Karpas-422 (cell line): Measurements from ENCODE around the gene DCBLD1. TPM values are rescaled to one million over a fixed set of nuclear protein-coding genes. Genes with fewer than 3 reads are reported as not detected.

Experiments
- DNase-seq: peaks from one replicate; pipeline ENCODE4 v3.0.0-alpha.2; 2015
- H2AFZ ChIP-seq: fragments of 200-600 bp; sonication (generic); 2 replicates; pipeline ENCODE4 v1.6.1; 2014; ENCODE audit warnings: antibody characterized with exemption, low read length, mixed read lengths
- H3K27ac ChIP-seq: fragments of 200-600 bp; sonication (generic); 2 replicates; pipeline ENCODE4 v1.5.1; 2014; ENCODE audit warnings: mild to moderate bottlenecking, low read length, moderate library complexity
- H3K27me3 ChIP-seq: fragments of 200-600 bp; sonication (generic); 2 replicates; pipeline ENCODE4 v1.6.1; 2014; ENCODE audit warnings: low read length, mixed read lengths
- H3K36me3 ChIP-seq: fragments of 200-600 bp; sonication (generic); 2 replicates; pipeline ENCODE4 v1.6.1; 2014; ENCODE audit warnings: low read length, mixed read lengths; ENCODE audit not compliant: insufficient read depth
- H3K4me1 ChIP-seq: fragments of 200-600 bp; sonication (generic); 2 replicates; pipeline ENCODE4 v1.6.1; 2014; ENCODE audit warnings: mild to moderate bottlenecking, low read length, mixed read lengths
- H3K4me2 ChIP-seq: fragments of 200-600 bp; sonication (generic); 2 replicates; pipeline ENCODE4 v1.6.1; 2014; ENCODE audit warnings: low read length, low read depth, mild to moderate bottlenecking; ENCODE audit not compliant: poor library complexity, severe bottlenecking
- H3K4me3 ChIP-seq: fragments of 200-600 bp; sonication (generic); 2 replicates; pipeline ENCODE4 v1.5.1; 2014; ENCODE audit warnings: mild to moderate bottlenecking, antibody characterized with exemption, low read length, mixed read lengths
- H3K79me2 ChIP-seq: fragments of 200-600 bp; sonication (generic); 2 replicates; pipeline ENCODE4 v1.6.1; 2014; ENCODE audit warnings: mild to moderate bottlenecking, low read length, mixed read lengths
- H3K9ac ChIP-seq: fragments of 200-600 bp; sonication (generic); 2 replicates; pipeline ENCODE4 v1.6.0; 2014; ENCODE audit warnings: low read length
- H3K9me2 ChIP-seq: fragments of 200-600 bp; sonication (generic), shearing (Covaris generic); replicated peaks from 2 replicates; pipeline ENCODE4 v1.6.0; 2014; ENCODE audit warnings: mild to moderate bottlenecking, low read length, moderate library complexity; ENCODE audit not compliant: insufficient read depth
- H3K9me3 ChIP-seq: fragments of 300-700, 200-600 bp; sonication (generic); 2 replicates; pipeline ENCODE4 v1.6.1; 2014; ENCODE audit warnings: low read length, mixed read lengths
- H4K20me1 ChIP-seq: fragments of 200-600 bp; sonication (generic); 2 replicates; pipeline ENCODE4 v1.6.1; 2014; ENCODE audit warnings: mild to moderate bottlenecking, antibody characterized with exemption, low read length, low read depth; ENCODE audit not compliant: insufficient read depth
- total RNA-seq: library from RNA; depleted of rRNA; stranded (reverse); fragments of >200 nt; shearing (Covaris generic); gene quantifications from 2 replicates; pipeline ENCODE4 v1.2.3, GENCODE V29; 2014; ENCODE audit warnings: low replicate concordance

The DCBLD1 gene
- total RNA-seq, 1 experiment from 2014 or later = not detected

DNA sequence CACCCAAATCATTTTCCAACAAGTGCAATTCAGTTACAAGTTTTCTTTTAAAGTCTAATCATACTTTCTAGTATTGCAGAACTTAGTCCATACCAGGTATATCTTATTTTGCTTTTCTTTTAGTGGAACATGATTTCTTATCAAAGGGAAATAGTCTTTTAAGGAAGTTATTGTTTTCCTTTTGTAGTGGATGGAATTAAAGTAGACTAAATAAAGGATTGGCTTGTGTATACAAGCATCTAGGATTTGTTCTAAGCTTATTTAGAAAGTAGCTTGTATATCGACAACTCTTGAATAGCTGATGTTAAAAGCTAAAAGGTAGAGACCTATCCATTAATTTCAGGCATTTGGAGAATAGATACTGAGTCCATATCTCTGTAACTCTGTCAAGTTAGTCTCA is 14.8 kb downstream of the DCBLD1 start:
- Histone ChIP-seq H3K27me3 (no peaks in the 10 kb centered on the region), H3K36me3 (no peaks in the 10 kb centered on the region), H4K20me1 (no peaks in the 10 kb centered on the region), H2AFZ (no peak overlapping the region), H3K9me2 (no peaks in the 10 kb centered on the region), H3K4me2 (no peak overlapping the region), H3K9me3 (no peaks in the 10 kb centered on the region), H3K4me3 (no peak overlapping the region), H3K4me1 (no peaks in the 10 kb centered on the region), H3K9ac (no peak overlapping the region), H3K27ac (no peak overlapping the region), H3K79me2 (no peaks in the 10 kb centered on the region)
- DNase-seq = no peak

DNA sequence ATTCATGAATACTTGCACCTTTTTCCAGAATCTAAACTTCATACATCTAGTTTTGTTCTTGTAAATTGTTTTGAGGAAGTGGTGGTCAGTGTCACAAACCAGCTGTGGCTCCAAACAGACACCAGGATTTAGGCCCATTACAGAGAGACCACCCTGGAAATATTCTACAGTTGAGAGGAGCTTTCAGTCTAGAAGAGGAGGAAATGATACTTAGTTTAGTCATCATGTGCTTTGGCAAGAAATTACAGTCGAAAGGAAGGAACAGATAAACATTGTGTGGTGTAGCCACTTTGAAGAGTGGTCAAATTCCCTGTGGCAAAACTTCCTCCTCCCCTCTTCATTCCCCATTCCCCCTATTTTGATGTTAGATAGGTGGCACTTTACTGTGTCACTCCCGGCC is 15.7 kb downstream of the DCBLD1 start:
- Histone ChIP-seq H3K79me2 (no peaks in the 10 kb centered on the region), H3K9ac (no peak overlapping the region), H2AFZ (no peak overlapping the region)

DNA sequence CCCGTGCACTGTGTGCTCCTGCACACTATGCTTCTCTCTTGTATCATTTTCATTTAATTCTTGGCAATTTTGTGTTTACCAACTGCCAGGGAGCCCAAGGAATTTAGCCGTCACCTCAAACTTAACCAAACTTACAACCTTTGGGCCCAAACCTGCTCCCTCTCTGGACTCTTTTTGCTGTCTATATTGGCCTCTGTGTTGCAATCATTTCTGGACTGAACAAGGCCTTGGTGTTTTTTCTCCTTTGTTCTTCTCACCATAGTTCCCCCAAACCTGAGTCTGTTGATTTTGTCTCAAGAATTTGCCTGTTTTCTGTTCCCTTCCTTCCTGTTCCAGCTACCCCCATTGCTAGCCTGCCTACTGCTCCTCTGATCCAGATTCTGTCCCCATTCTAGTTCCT is 19.2 kb downstream of the DCBLD1 start:
- Histone ChIP-seq H3K4me3 (no peak overlapping the region), H3K9me2 (no peaks in the 10 kb centered on the region), H3K36me3 (no peaks in the 10 kb centered on the region), H2AFZ (no peak overlapping the region), H3K9me3 (no peaks in the 10 kb centered on the region), H3K27ac (no peak overlapping the region), H4K20me1 (no peaks in the 10 kb centered on the region), H3K79me2 (no peaks in the 10 kb centered on the region), H3K4me2 (no peak overlapping the region), H3K9ac (no peak overlapping the region), H3K4me1 (no peaks in the 10 kb centered on the region), H3K27me3 (no peaks in the 10 kb centered on the region)
- no peak for DNase-seq

More for the DNA sequence above, 15.7 kb downstream of the DCBLD1 start:
- H3K4me3 ChIP-seq = no peak overlapping the region
- H3K9me2 ChIP-seq = no peaks in the 10 kb centered on the region
- no peak overlapping the region for H3K4me2 ChIP-seq
- no peak for DNase-seq
- H3K27me3 ChIP-seq = no peaks in the 10 kb centered on the region
- H4K20me1 ChIP-seq = no peaks in the 10 kb centered on the region
- H3K36me3 ChIP-seq = no peaks in the 10 kb centered on the region
- H3K9me3 ChIP-seq = no peaks in the 10 kb centered on the region
- no peaks in the 10 kb centered on the region for H3K4me1 ChIP-seq
- H3K27ac ChIP-seq = no peak overlapping the region

DNA sequence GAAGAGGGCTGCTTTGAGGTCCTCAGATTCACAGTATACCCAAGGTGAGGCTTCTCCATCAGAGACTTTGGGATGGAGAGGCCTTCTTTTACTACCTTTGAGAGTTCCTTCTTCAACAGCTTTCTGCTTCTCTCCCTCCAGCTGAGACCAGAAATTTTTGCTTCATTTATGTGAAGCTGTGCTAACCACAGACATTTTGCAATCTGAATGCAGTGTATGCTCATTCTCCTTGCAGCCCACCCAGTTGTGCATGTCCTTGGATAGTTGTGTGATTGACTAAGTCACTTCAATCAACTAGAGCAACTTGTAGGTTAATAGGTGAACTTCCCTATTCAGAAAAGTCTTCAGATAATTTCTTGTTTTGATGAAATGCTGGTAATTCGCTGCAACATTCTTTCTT is 20.1 kb downstream of the DCBLD1 start:
- Histone ChIP-seq H3K4me2 (no peak overlapping the region), H3K4me3 (no peak overlapping the region), H2AFZ (no peak overlapping the region), H3K27ac (no peak overlapping the region), H3K9me2 (no peaks in the 10 kb centered on the region), H3K36me3 (no peaks in the 10 kb centered on the region), H3K4me1 (no peaks in the 10 kb centered on the region), H4K20me1 (no peaks in the 10 kb centered on the region), H3K9me3 (no peaks in the 10 kb centered on the region), H3K27me3 (no peaks in the 10 kb centered on the region), H3K9ac (no peak overlapping the region), H3K79me2 (no peaks in the 10 kb centered on the region)
- DNase-seq = no peak

DNA sequence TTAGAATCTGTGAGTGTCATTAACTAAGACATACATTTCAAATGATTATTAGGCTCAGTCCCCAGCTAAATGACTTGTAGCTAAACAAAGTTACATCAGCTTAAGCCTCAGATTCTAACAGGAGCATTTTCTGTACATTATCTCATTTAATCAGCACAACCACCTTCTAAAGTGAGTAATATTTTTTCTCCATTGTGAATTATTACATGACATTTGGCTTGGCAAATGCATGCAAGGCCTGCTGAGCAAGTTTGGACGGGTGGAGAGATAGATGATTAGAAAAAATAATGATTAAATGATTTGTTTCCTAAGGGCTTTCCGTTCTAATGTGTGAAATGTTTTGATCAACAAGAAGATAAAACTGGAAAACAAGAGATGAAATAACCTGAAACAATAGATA is 20.7 kb downstream of the DCBLD1 start:
- no peak overlapping the region for H3K9ac ChIP-seq
- H4K20me1 ChIP-seq = no peaks in the 10 kb centered on the region
- no peak overlapping the region for H3K4me3 ChIP-seq
- H3K27ac ChIP-seq = no peak overlapping the region
- H3K27me3 ChIP-seq = no peaks in the 10 kb centered on the region
- H3K4me1 ChIP-seq = no peaks in the 10 kb centered on the region
- no peaks in the 10 kb centered on the region for H3K79me2 ChIP-seq
- no peaks in the 10 kb centered on the region for H3K36me3 ChIP-seq
- DNase-seq = no peak
- no peaks in the 10 kb centered on the region for H3K9me2 ChIP-seq
- no peaks in the 10 kb centered on the region for H3K9me3 ChIP-seq
- no peak overlapping the region for H2AFZ ChIP-seq
- H3K4me2 ChIP-seq = no peak overlapping the region

DNA sequence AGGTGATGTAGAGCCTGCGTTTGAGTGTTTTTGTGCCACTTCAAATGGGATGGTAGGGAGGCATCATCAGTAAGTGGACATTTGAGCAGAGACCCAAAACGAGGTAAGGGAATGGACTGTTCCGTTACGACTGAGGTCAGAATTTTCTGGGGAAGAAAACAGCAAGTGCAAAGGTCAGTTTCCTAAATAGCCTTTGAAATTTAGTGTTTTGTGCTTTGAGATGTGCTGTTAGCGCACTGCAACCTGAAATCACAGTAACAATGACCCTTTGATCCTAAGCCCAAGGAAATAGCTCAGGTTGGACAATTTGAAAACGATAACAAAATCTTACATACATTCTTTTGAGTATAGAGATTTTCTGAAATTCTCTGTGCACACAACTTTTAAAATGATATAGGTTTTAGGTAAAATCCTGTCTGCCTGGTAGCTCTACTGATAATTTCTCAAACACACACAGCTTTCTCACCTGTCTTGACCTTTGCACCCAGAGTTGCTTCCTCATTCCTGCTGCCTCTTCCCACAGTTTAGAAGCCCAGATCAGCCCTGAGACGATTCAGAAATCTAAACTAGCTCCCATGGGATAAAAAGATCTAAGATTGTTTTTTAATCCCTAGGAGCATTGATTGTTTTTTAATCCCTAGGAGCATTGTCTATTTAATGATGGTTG is 22.1 kb downstream of the DCBLD1 start:
- Histone ChIP-seq H3K4me1 (no peaks in the 10 kb centered on the region), H3K27me3 (no peaks in the 10 kb centered on the region), H4K20me1 (no peaks in the 10 kb centered on the region), H2AFZ (no peak overlapping the region), H3K27ac (no peak overlapping the region), H3K36me3 (no peaks in the 10 kb centered on the region), H3K79me2 (no peaks in the 10 kb centered on the region), H3K9me2 (no peaks in the 10 kb centered on the region), H3K4me2 (no peak overlapping the region), H3K4me3 (no peak overlapping the region), H3K9ac (no peak overlapping the region), H3K9me3 (no peaks in the 10 kb centered on the region)
- DNase-seq = no peak

DNA sequence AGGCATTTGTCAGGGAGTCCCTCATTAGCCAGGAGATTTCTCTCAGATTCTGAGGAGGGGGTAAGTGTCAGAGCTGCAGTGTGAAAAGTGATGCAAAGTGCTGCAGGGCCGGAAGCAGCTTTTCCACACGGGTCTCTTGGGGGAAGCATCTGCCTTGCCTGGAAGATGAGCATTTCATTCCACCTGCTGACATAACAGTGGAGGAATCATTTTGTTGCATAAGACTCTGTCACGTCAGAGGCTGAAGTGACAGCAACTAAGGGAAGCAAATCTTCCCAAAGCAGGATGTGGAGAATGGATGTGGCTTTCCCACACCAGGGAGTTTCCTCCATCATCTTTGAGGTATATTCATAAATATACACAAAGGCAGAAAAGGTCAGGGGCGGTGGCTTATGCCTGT is 22.8 kb downstream of the DCBLD1 start:
- no peaks in the 10 kb centered on the region for H3K27me3 ChIP-seq
- H3K9me2 ChIP-seq = no peaks in the 10 kb centered on the region

DNA sequence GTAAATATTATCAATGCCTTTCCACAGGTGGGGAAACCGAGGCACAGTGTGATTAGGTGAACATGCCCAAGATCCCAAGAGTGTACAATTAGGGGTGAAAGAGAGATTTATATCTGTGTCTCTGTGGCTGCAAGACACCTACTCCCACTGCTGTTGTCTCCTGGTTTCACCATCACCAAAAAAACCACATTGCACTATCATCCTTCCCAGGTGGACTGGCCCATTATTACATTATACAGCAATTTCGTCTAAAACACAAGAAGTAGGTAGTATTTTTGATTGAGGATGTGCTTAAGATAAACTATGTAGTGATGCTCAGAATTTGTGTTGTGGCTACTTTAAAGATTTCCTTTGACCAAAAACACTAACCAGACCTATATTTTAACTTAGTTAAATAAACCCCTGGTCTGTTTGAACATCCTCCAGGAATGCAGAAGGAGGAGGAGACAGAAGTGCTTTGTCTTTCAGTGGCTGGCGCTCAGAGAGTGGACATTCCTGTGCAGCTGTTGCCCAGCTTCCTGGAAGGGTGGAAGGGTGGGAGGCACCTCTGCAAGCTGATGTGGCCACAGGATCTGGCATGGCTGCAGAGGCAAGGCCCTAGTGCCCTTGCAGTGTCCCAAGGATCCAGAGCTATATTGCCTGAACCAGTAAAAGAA is 23.8 kb downstream of the DCBLD1 start:
- no peak for DNase-seq
- no peak overlapping the region for H3K9ac ChIP-seq
- H3K27ac ChIP-seq = no peak overlapping the region
- H3K4me3 ChIP-seq = no peak overlapping the region
- H3K4me2 ChIP-seq = no peak overlapping the region
- H3K27me3 ChIP-seq = no peaks in the 10 kb centered on the region
- no peaks in the 10 kb centered on the region for H3K4me1 ChIP-seq
- no peaks in the 10 kb centered on the region for H4K20me1 ChIP-seq
- H3K79me2 ChIP-seq = no peaks in the 10 kb centered on the region
- H2AFZ ChIP-seq = no peak overlapping the region
- H3K9me3 ChIP-seq = no peaks in the 10 kb centered on the region
- no peaks in the 10 kb centered on the region for H3K9me2 ChIP-seq
- no peaks in the 10 kb centered on the region for H3K36me3 ChIP-seq

More for the DNA sequence above, 22.8 kb downstream of the DCBLD1 start:
- Histone ChIP-seq H4K20me1 (no peaks in the 10 kb centered on the region), H3K79me2 (no peaks in the 10 kb centered on the region), H3K36me3 (no peaks in the 10 kb centered on the region), H3K4me2 (no peak overlapping the region), H2AFZ (no peak overlapping the region), H3K4me3 (no peak overlapping the region), H3K9ac (no peak overlapping the region), H3K9me3 (no peaks in the 10 kb centered on the region), H3K4me1 (no peaks in the 10 kb centered on the region), H3K27ac (no peak overlapping the region)
- no peak for DNase-seq
